Measurements from ENCODE around the gene ANKUB1.

The ANKUB1 gene

DNA sequence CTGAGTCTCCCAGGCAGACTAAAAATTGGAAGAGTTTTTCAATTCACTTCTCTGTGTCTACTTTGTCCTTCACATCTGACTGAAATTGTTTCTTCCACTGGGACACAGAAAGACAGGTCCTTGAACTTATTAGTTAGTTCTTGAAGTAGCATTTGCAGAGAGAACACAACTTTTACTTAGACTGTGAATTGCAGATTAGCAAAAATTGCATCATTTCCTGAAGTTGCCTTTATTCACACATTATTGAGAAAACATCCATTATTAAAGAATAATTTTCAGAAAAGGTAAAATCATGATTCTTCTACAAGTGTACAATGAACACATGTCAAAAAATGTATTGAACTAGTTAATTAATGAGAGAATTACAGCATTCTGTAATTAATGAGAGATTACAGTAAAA, 38.6 kb downstream of the ANKUB1 start:
- no peak for DNase-seq

DNA sequence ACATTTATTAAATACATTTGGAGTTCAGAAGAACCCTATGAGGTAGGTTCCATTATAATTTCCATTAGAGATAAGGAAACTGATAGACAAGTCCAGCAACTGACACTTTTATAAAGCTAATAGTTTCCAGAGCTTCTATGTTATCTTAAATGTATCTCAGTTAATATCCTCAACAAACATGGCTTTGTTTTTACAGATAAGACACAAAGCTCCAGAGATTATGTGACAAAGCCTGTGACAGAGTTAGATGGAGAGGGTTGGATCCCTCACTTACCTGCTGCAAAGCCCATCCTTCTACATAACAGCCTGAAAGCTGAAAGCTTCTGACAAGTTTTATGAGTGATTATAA, 39.6 kb downstream of the ANKUB1 start:
- DNase-seq, result no peak

DNA sequence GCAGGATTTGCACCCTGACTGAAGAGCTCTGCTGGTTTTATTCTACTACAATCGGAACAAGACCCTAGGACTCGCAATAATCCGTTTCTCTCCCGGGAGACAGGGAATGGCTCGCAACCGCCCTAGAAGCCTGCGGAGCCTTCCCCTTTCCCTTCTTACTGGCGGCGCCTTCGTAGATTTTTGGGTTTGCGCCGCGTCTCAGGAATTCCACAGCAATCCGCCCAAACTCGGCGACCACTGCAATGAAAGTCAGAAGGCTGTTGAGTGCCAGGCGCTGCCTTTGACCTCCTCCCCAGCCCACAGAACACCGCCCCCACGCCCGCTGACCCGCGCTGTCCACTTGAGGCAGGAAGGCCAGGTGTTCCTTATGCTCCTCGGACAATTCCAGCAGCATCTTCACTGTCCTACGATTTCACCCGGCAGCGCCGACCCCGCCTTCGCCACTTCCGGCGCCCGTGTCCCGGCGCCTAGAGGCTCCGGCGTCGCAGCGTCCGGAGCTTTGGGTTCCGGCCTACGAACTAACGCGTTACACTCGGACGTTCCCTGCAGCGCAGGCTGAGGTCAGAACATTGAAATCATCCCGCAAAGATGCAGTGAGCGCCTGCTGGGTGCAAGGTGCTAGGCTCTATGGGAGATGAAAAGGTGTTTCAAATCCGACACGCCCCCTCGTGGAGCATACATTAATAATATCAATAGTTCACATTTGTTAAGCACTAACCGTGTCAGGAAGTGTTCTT, 40.1 kb downstream of the ANKUB1 start, which contains the start of gene COMMD2:
TSS of gene COMMD2 (minus strand) at position 439 of the 737 bp plus-strand sequence. CDS start at position 394, 45 bp downstream.
- DNase-seq, result peak; percentile 85

DNA sequence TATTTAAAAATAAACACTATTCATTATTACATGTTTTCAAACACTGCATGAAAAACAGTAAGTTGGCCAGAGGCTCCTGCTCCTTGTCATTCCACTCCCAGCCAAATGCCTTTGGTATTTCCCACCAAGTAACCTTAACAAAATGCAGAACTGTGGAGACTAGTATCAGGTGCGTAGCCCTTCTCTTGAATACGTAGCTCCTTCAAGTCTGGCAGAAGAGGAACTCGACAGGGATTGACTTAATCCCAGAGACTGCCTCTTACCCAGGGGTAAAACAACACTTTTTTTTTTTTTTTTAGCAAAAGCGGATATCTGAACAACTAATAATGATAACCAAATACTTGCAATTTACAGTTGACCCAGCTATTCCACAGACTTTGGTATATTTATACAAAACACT, 40.8 kb downstream of the ANKUB1 start:
- DNase-seq, result no peak

DNA sequence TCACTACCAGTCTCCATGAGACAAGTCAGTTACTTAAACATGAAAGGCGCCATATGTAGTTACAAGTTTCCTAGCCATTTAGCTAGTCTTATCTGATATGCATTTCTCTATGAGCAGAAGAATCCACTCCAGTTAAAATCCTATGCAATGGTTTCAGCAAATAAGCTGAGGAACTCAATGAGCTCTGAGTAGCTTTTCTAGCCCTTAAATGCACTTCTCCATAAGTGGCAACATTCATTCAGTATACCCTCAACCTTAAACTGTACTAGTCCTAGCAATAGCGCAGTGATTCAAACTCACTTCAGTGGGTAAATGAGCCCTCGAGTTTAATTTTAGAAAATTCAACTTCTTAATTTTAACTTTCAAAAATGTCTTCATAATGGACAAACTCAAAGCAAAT, 47.7 kb downstream of the ANKUB1 start:
- DNase-seq, result no peak

DNA sequence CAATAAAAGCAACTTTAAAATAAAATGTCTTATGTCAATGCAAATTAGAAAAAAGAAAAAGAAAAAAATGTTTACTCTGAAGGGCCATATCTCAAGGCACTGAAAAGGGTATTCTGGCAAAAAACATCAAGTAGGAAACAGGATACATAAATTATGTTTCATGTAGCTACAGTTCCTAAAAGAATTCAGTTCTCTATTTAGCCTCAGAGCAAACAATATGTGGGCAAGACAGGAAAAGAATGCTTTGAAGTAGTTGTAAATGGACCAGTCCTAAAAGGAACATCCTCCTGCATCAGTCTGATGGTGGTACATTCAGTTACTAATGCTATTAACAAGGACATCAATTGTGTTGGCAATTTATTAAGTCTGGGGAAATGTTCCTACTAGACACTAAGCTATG, 48.2 kb downstream of the ANKUB1 start:
- DNase-seq, result no peak

DNA sequence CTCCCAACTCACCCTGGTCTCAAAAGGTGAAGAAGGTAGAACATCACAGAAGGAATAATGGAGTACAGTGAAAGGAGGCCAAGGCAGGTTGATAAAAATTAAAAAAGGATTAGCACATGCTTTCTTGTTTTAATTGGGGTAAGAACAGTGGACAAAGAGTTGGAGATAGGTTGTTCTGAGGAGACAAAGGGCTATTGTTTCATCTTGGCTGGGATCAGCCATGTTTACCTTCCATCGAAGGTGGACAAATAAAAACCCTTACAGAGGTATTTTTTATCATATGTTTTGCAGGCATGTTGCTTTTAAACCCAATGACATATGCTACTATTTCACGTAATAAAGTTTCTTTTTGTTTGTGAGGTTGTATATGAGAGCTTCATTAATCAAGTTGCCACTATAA, 53.0 kb downstream of the ANKUB1 start:
- DNase-seq, result no peak

DNA sequence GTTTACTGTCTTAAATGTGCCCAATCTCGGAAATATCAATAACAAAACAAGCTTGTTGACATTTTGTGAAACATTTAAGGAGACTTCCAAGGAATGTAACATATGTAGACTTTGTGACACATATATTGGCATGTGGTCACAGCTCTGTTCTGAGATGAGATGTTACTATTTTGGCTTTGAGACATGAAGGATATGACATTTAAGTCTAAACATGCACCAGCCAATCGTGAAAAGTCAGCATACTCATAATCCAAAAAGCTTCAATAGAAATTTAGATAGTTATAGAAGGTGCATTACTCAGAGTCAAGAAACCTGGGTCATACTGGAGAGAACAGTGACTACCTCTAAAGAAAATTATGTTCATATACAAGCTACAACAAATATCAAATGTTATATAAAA, 53.5 kb downstream of the ANKUB1 start:
- DNase-seq, result no peak

DNA sequence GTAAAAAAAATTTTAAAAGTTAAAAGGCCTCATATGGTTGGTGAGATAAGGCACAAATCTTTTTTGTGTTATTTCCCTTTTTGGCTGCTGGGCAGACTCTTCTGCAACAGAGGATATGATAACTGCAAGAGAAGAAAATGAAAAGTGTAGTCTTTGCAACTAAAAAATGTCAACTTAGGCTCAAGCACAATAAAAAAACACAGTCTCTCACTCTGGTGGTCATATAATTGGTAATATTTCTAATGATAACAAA, 55.5 kb downstream of the ANKUB1 start:
- no peak for DNase-seq

DNA sequence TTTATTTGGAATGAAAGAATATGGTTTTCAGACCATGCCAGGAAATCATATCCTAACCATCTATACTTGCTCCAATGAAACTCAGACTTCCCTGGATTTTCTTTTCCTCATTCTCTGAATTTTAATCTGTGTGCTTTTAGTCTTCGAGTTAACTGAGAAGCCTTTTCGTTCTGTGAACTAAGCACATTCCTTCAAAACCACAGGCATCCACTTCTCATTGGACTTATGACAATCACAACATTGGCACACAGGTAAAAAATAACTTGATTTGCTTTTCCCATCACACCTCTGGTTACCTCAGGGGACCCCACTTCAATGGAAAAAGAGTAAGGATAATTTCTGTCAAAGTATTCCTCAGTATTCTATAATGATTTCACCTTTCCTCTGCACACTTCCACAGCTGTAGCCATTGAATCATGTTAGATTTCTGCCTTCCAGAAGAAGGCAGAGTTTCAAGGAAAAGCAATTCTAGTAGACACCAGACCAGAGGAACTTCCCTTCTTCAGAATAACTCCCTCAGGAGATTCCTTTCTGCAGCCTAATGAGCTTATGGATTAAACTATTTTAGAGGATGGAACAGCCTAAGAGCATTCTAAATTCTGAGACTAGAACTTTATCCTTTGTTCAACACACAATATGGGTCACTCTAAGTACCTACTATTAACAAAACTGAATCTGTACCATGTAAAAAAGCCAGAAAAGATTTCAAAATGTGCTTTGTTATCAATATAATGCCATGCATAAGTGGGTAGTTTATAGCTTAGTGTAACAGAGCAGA, 56.0 kb downstream of the ANKUB1 start:
- DNase-seq, result peak; percentile 93

DNA sequence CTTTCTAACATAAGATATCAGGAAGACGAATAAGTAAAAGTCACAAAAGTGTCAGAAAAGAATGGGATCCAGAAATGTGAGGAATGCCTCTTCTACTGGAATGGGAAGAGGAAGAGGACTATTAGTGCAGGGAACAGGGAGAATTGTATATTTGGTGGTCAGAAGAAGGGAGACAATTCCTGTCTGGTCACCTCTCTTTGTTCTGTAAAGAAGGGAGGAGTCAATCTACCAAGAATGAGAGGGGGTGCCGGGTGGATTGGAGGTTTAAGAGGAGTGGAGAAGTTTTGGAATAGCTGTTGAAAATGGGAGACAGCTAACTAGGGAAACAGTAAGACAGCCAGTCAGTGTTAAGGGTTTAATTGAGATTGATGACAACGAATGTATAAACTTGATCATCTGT, 60.1 kb downstream of the ANKUB1 start:
- DNase-seq, result no peak

DNA sequence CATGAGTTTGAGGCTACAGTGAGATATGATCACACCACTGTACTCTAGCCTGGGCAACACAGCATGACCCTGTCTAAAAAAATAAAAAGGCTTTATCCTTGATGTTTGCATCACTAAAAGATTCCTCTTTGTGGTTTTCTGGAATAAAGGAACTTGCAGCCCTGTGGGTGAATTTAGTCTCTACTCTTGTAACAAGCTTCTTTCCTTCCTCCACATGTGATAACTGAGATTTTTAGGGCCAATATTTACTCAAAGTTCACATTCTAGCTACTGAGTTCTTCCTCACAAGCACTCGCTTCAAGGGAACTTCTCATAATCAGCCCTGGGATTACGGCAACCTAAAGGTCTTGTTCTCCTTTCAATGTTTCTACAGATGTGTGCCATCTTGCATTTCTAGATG, 64.7 kb downstream of the ANKUB1 start:
- no peak for DNase-seq

DNA sequence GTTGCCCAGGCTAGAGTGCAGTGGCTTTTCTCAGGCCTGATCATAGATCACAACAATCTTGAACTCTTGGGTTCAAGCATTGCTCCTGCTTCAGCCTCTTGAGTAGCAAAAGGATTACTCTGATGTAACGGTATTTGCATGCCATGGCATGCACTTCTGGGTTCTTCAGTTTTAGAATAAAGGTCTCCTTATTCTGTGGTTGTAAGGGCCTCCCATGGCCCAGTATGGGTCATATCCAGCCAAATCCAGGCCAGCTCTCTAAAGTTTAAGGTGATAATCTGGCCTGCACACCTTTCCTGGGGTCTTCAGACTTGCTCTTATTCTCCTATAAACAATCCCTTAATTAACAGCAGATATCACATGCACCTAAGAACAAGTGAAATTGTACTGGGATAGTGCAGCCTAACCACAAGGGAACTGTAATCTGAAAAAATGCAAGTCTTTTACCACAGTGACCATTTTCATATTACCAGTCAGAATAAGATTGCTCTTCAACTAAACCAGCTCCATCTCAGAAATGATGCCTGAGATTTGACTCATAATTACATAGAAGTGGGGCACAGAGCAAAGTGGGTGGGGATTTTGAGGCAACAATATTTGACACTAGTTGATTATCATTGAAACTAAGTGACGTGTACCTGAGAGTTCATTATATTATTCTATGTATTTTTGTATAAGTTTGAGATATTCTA, 65.5 kb downstream of the ANKUB1 start:
- DNase-seq, result no peak

DNA sequence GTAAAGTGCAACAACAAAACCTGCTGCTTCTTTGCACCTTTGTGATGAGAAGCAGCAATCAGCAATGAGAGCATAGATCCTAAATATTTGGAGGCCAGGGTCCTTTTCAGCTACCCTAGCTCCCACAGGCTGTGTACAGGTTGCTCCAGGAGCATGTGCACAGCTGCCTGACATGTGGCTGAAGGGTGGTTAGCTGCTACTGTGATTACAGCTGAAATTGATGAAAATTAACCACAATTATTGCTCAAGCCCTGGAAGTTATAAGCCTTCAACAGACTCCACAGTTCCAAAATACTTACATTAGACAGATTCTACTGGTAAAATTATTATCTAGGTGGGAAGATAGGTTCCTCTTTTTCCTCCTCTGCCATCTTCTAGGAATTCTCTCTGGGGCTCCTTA, 68.6 kb downstream of the ANKUB1 start:
- DNase-seq, result no peak

DNA sequence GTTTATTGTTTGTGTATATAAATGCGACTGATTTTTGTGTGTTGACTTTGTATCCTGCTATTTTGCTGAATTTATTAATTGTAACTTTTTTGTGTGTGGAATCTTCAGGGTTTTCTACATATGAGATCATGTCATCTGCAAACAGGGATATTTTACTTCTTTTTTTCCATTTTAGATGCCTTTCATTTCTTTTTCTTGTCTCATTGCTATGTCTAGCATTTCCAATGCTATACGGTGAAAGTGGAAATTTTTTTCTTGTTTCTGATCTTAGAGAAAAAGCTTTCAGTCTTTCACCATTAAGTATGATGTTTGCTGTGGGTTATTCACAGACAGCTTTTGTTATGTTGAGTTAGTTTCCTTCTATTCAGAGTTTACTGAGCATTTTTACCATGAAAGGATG, 71.4 kb downstream of the ANKUB1 start:
- no peak for DNase-seq

DNA sequence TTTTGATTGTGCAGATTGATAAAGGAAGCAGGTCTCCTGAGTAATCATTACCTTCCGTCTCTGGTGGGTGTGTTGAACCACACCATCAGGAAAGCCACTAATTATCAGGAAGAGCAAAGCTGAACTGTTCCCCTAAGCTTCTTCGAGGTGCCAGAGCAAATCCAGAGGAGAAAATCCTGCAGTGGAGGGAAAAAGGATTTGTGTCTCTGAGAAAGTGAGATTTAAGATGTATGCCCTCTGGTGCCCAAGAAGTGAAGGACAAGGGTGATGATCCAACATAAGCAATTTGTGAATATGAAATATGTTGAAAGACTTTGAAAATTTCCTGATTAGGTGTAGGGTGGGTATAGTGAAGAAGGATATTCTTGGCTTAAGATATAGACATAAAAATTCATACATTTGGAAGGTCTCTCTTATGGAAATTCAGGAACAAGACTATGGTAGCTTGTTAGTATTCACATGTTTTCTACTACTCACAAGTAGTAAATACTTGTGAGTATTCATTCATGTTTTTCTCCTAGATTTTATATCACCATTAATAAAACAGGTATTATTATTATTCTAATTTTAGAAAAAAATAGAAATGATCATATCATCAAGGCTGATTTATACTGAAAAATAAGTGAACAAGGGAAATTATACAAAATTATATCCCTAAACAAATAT, 74.8 kb downstream of the ANKUB1 start:
- DNase-seq, result peak; percentile 77

DNA sequence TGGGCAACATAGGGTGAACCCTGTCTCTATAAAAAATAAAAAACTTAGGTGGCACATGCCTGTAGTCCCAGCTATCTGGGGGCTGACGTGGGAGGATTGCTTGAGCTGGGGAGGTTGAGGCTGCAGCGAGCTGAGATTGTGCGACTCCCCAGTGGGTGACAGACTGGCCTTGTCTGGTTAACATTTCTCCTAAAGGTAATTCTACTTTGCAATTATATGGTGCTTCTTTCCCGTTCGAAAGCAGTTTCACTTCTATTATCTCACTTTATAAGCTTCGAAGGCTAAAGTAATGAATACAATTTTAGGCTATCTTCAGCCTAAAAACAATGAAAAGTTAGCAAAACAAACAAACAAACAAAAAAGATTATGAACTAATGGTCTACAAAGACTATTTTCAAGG, 75.4 kb downstream of the ANKUB1 start:
- no peak for DNase-seq

DNA sequence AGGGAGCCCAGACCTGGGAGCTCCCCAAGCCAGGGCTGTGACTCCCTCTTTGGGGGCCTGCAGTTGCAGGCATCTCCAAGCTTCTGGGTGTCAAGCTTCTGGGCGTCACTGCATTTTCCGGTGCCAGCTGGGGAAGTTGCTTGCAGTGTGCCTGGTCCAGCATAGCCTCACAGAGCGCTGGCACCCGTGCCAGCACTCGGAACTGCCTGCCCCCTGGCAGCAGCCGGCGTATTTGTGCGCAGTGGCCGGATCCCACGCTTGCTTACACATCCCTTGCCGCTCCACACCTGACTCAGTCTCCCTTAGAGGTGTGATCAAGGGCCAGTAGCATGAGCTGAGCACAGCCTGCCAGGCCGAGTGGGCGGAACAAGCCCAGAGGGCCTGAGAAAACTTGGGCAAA, 77.1 kb downstream of the ANKUB1 start:
- DNase-seq, result no peak

DNA sequence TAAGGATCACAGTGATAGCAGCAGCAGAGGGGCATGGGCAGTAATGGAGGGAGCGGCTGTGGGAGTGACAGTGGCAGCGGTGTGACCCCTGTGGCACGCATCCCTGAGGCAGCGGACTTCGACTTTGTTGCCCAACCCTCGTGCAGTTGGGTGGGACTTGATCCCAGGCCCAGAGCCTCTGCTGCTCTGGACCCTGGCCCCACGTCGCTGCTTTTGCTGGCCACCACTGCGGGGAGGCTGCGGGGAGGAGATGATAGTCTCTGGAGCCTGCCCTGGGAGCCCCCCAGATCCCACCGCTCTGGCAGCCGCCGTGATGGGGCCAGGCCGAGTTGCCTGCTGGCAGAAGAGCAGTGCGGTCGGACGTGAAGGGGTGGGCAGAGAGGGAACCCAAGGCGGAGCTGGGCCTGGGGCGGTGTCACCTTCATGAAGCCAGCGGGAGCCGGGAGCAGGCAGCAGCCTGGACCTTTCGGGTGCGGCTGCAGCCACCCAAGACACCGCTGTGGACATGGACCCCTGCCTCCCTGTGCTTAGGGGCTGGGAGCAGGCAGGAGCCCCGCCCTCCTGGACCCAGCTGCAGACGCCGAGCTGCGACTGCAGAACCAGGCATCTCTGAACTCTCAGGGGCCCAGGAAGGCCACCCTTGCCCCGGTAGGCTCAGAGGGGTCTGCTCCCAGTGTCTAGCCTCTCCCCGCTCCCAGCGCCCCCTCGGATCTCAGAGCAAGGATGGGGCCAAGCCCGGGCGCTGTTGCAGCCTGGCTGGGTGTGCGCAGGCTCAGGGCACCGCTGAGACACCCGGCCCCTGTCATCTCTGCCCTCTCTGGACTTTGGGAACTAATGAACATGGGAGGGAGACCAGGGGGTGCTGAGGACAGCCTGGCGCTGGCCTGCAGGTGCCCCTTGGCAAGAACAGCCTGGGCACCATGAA, 78.4 kb downstream of the ANKUB1 start:
- no peak for DNase-seq
